Mononuclear cell (primary cell): ENCODE results near the gene CELA3B. TPM values are rescaled to one million over a fixed set of nuclear protein-coding genes. Genes with fewer than 3 reads are reported as not detected.
"Not testable (repeated sequence)": the region's sequence is repeated elsewhere in the genome, so short reads cannot be mapped to it uniquely, and the experiment has no call there.

Experiments
- H3K27me3 ChIP-seq: 2 replicates; pipeline ENCODE4 v1.6.0; 2011; ENCODE audit warnings: low read length, control low read depth; ENCODE audit not compliant: insufficient read depth
- H3K4me1 ChIP-seq: 2 replicates; pipeline ENCODE4 v1.5.1; 2011; ENCODE audit warnings: mild to moderate bottlenecking, low read length, control low read depth; ENCODE audit not compliant: insufficient read depth
- H3K4me3 ChIP-seq: 2 replicates; pipeline ENCODE4 v1.5.1; 2011; ENCODE audit warnings: mild to moderate bottlenecking, low read length, moderate library complexity
- H3K9me3 ChIP-seq: 2 replicates; pipeline ENCODE4 v1.5.1; 2011; ENCODE audit warnings: low read depth, mild to moderate bottlenecking, control low read depth, low read length
- total RNA-seq: library from RNA; depleted of rRNA; stranded (reverse); fragments of >200 nt; gene quantifications from one replicate; pipeline ENCODE4 v1.2.3, GENCODE V29; 2012

Gene CELA3B
- total RNA-seq, 1 donor, result not detected

GRCh38 chr1:21982122-21982521, 5.3 kb downstream of the CELA3B start:
- not testable (repeated sequence) for H3K27me3 ChIP-seq, H3K4me1 ChIP-seq, H3K9me3 ChIP-seq, H3K4me3 ChIP-seq

GRCh38 chr1:21983539-21983938, 6.7 kb downstream of the CELA3B start:
- H3K9me3 ChIP-seq, H3K27me3 ChIP-seq, H3K4me3 ChIP-seq, H3K4me1 ChIP-seq: not testable (repeated sequence)

- H3K4me3 ChIP-seq, H3K9me3 ChIP-seq, H3K4me1 ChIP-seq, H3K27me3 ChIP-seq: not testable (repeated sequence)
These were observed 9.1 kb downstream of the CELA3B start for GRCh38 chr1:21985893-21986292.

GRCh38 chr1:21986386-21986785, 9.6 kb downstream of the CELA3B start:
- H3K27me3 ChIP-seq, H3K9me3 ChIP-seq, H3K4me3 ChIP-seq, H3K4me1 ChIP-seq: not testable (repeated sequence)

GRCh38 chr1:21989672-21990393, 13.0 kb downstream of the CELA3B start:
- H3K4me1 ChIP-seq, H3K9me3 ChIP-seq, H3K4me3 ChIP-seq, H3K27me3 ChIP-seq: not testable (repeated sequence)

GRCh38 chr1:21992186-21992585, 15.4 kb downstream of the CELA3B start:
- H3K27me3 ChIP-seq, H3K4me1 ChIP-seq, H3K9me3 ChIP-seq, H3K4me3 ChIP-seq: not testable (repeated sequence)

GRCh38 chr1:21994716-21995115, 17.9 kb downstream of the CELA3B start:
- not testable (repeated sequence) for H3K4me1 ChIP-seq, H3K27me3 ChIP-seq, H3K9me3 ChIP-seq, H3K4me3 ChIP-seq

- not testable (repeated sequence) for H3K4me1 ChIP-seq, H3K27me3 ChIP-seq, H3K4me3 ChIP-seq, H3K9me3 ChIP-seq
These were observed 19.8 kb downstream of the CELA3B start for GRCh38 chr1:21996663-21996970.

- not testable (repeated sequence) for H3K9me3 ChIP-seq, H3K4me1 ChIP-seq, H3K27me3 ChIP-seq, H3K4me3 ChIP-seq
These were observed 21.2 kb downstream of the CELA3B start for GRCh38 chr1:21997891-21998623.

- H3K4me1 ChIP-seq, H3K27me3 ChIP-seq, H3K9me3 ChIP-seq, H3K4me3 ChIP-seq: not testable (repeated sequence)
These were observed 21.9 kb downstream of the CELA3B start for GRCh38 chr1:21998624-21999294.

- not testable (repeated sequence) for H3K27me3 ChIP-seq, H3K9me3 ChIP-seq, H3K4me3 ChIP-seq, H3K4me1 ChIP-seq
These were observed 22.8 kb downstream of the CELA3B start for GRCh38 chr1:21999645-22000044.

GRCh38 chr1:22001409-22001808, 24.6 kb downstream of the CELA3B start, which contains the start of gene CELA3A:
Gene CELA3A (plus strand): TSS chr1:22001657. CDS start chr1:22001675, 18 bp downstream.
- Histone ChIP-seq H3K27me3 (no peaks in the 10 kb centered on the region), H3K4me1 (no peaks in the 10 kb centered on the region), H3K9me3 (no peaks in the 10 kb centered on the region), H3K4me3 (no peak within 1 kb of the TSS)

- not testable (repeated sequence) for H3K9me3 ChIP-seq
These were observed 25.6 kb downstream of the CELA3B start for GRCh38 chr1:22002461-22002860.

GRCh38 chr1:22002875-22003274, 26.1 kb downstream of the CELA3B start:
- H3K27me3 ChIP-seq, H3K4me1 ChIP-seq, H3K4me3 ChIP-seq, H3K9me3 ChIP-seq: not testable (repeated sequence)

More at GRCh38 chr1:22002461-22002860, 25.6 kb downstream of the CELA3B start:
- H3K27me3 ChIP-seq, H3K4me1 ChIP-seq, H3K4me3 ChIP-seq: not testable (repeated sequence)

GRCh38 chr1:22003959-22004358, 27.1 kb downstream of the CELA3B start:
- H3K4me1 ChIP-seq, H3K9me3 ChIP-seq, H3K4me3 ChIP-seq, H3K27me3 ChIP-seq: not testable (repeated sequence)
